Neural cell (in vitro differentiated cells): Measurements from ENCODE around the gene GSK3A. TPM values are rescaled to one million over a fixed set of nuclear protein-coding genes. Genes with fewer than 3 reads are reported as not detected.

ENCODE experiments used
- H2AFZ ChIP-seq: fragments of 200-600, 300-800 bp; sonication (generic), shearing (Covaris generic); 2 replicates; pipeline ENCODE4 v1.6.0; 2014; ENCODE audit warnings: low read depth, mild to moderate bottlenecking, antibody characterized with exemption, low read length, moderate library complexity
- H3F3A ChIP-seq: fragments of 200-600 bp; shearing (Covaris generic); 2 replicates; pipeline ENCODE4 v1.6.1; 2016; ENCODE audit warnings: mild to moderate bottlenecking, moderate library complexity, mixed read lengths, antibody characterized with exemption, low read length; ENCODE audit not compliant: insufficient read depth, poor library complexity, severe bottlenecking
- H3K27ac ChIP-seq: fragments of 200-600, 300-800 bp; sonication (generic), shearing (Covaris generic); 2 replicates; pipeline ENCODE4 v1.5.1; 2014; ENCODE audit warnings: mild to moderate bottlenecking, low read length, moderate library complexity
- H3K27me3 ChIP-seq: fragments of 300-800, 200-600 bp; sonication (generic), shearing (Covaris generic); 2 replicates; pipeline ENCODE4 v1.6.0; 2014; ENCODE audit warnings: mild to moderate bottlenecking, low read depth, low read length, moderate library complexity; ENCODE audit not compliant: insufficient read depth
- H3K36me3 ChIP-seq: fragments of 300-800, 200-600 bp; sonication (generic), shearing (Covaris generic); 2 replicates; pipeline ENCODE4 v1.5.1; 2014; ENCODE audit warnings: mild to moderate bottlenecking, antibody characterized with exemption, low read length, moderate library complexity; ENCODE audit not compliant: insufficient read depth
- H3K4me2 ChIP-seq: fragments of 300-800, 200-600 bp; sonication (generic), shearing (Covaris generic); 2 replicates; pipeline ENCODE4 v1.6.0; 2014; ENCODE audit warnings: mild to moderate bottlenecking, low read length
- H3K4me3 ChIP-seq: fragments of 300-800, 200-600 bp; sonication (generic), shearing (Covaris generic); 2 replicates; pipeline ENCODE4 v1.5.1; 2014; ENCODE audit warnings: mild to moderate bottlenecking, low read length, moderate library complexity
- H3K79me2 ChIP-seq: fragments of 200-600 bp; shearing (Covaris generic); replicated peaks from 2 replicates; pipeline ENCODE4 v1.6.0; 2014; ENCODE audit warnings: mild to moderate bottlenecking, low read length, moderate library complexity; ENCODE audit not compliant: insufficient read depth
- H3K9ac ChIP-seq: fragments of 300-800, 200-600 bp; sonication (generic), shearing (Covaris generic); 2 replicates; pipeline ENCODE4 v1.6.1; 2016; ENCODE audit warnings: mild to moderate bottlenecking, low read length, mixed read lengths
- H3K9me2 ChIP-seq: fragments of 200-600 bp; shearing (Covaris generic); 2 replicates; pipeline ENCODE4 v1.6.1; 2016; ENCODE audit warnings: mild to moderate bottlenecking, low read length, mixed read lengths; ENCODE audit not compliant: insufficient read depth
- H3K9me3 ChIP-seq: fragments of 200-600, 300-800 bp; sonication (generic), shearing (Covaris generic); 2 replicates; pipeline ENCODE4 v1.6.1; 2016; ENCODE audit warnings: mild to moderate bottlenecking, mixed run types, low read length, moderate library complexity, mixed read lengths
- H4K20me1 ChIP-seq: fragments of 200-600 bp; shearing (Covaris generic); 2 replicates; pipeline ENCODE4 v1.6.1; 2016; ENCODE audit warnings: mild to moderate bottlenecking, mixed run types; ENCODE audit not compliant: insufficient read depth
- EP300 ChIP-seq: fragments of 450-650 bp; conservative IDR thresholded peaks from 2 replicates; pipeline ENCODE4 v1.6.1; 2014; ENCODE audit warnings: antibody characterized with exemption, mild to moderate bottlenecking, moderate library complexity; ENCODE audit not compliant: poor library complexity, severe bottlenecking
- EZH2 ChIP-seq: fragments of 200-600, 300-800 bp; shearing (Covaris generic), sonication (generic); IDR thresholded peaks from 2 replicates; pipeline ENCODE4 v1.6.1; 2014; ENCODE audit warnings: antibody characterized with exemption, low read length, borderline replicate concordance, mild to moderate bottlenecking; ENCODE audit not compliant: insufficient read depth, poor library complexity, severe bottlenecking
- MXI1 ChIP-seq: fragments of 450-650 bp; conservative IDR thresholded peaks from 2 replicates; pipeline ENCODE4 v1.6.1; 2014; ENCODE audit warnings: antibody characterized with exemption, mild to moderate bottlenecking; ENCODE audit not compliant: poor library complexity, severe bottlenecking
- POLR2AphosphoS5 ChIP-seq: IDR thresholded peaks from 2 replicates; pipeline ENCODE4 v1.6.1; 2012
- RAD21 ChIP-seq: fragments of 450-650 bp; conservative IDR thresholded peaks from 2 replicates; pipeline ENCODE4 v1.6.1; 2014; ENCODE audit warnings: antibody characterized with exemption, mild to moderate bottlenecking, moderate library complexity
- SMC3 ChIP-seq: fragments of 450-650 bp; conservative IDR thresholded peaks from 2 replicates; pipeline ENCODE4 v1.6.1; 2014; ENCODE audit warnings: antibody characterized with exemption, mild to moderate bottlenecking, moderate library complexity; ENCODE audit not compliant: poor library complexity
- TAF1 ChIP-seq: IDR thresholded peaks from 2 replicates; pipeline ENCODE4 v1.6.1; 2012; ENCODE audit warnings: low read depth
- polyA plus RNA-seq: library from polyadenylated mRNA; depleted of rRNA; stranded (reverse); fragments of >200 nt; gene quantifications from 2 replicates; pipeline ENCODE4 v1.2.3, GENCODE V29; 2014
- TF ChIP-seq, protein P1 (sequence below): fragments of 450-650 bp; IDR thresholded peaks from 2 replicates; pipeline ENCODE4 v1.5.1; 2014; ENCODE audit warnings: antibody characterized with exemption, mild to moderate bottlenecking, moderate library complexity; ENCODE audit not compliant: poor library complexity, severe bottlenecking
- TF ChIP-seq, protein P2 (sequence below): IDR thresholded peaks from 2 replicates; pipeline ENCODE4 v1.6.1; 2012; ENCODE audit warnings: borderline replicate concordance

Gene GSK3A
- polyA plus RNA-seq, 1 donor from 2014 or later: 25.2 TPM

DNA sequence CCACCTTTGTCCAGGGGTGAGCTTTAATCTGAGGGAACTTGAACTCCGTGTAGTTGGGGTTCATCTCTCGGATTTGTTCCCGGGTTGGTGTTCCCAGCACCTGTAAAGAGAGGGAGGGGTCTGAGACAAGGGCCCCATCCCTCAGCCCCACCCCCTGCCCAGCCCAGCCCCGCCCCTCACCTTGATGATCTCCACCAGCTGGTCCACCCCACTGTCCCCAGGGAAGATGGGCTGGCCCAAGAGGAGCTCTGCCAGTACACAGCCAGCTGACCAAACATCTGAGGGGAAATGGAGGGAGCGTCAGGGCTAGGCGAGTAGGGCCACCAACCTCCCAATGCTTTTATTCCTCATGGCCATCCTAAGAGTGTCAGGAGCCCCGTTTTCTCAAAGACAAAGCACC is 9.3 kb downstream of the GSK3A start:
- Histone ChIP-seq H3K9ac (no peak overlapping the region), H4K20me1 (no peaks in the 10 kb centered on the region), H3K9me3 (no peaks in the 10 kb centered on the region), H3F3A (no peaks in the 10 kb centered on the region), H3K27ac (no peak overlapping the region), H3K36me3 (peaks cover 10% of the 10 kb centered on the region), H3K9me2 (no peaks in the 10 kb centered on the region), H2AFZ (no peak overlapping the region), H3K27me3 (no peaks in the 10 kb centered on the region), H3K79me2 (no peaks in the 10 kb centered on the region), H3K4me3 (no peak overlapping the region), H3K4me2 (no peak overlapping the region)
- no peak for TF ChIP-seq POLR2AphosphoS5

DNA sequence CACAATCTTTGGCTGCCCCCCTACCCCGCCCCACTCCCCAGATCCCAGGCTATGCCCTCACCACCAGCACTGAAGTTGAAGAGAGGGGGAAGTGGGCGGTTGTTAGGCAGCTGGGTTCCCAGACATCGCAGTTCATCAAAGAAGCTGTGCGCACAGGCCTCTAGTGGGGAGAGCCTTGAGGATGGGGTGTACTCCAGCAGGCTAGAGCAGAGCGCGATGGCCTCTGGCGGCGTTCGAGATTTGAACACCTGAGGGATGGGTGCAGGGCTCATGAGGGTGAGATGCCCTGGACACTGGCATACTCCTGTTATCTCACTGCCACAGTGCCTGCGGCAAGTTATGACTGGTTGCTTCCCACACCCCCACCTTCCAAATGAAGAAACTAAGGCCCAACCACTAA is 10.0 kb downstream of the GSK3A start:
- Histone ChIP-seq H3K27ac (no peak overlapping the region), H3K9me3 (no peaks in the 10 kb centered on the region), H2AFZ (no peak overlapping the region), H4K20me1 (no peaks in the 10 kb centered on the region), H3K9ac (no peak overlapping the region), H3F3A (no peaks in the 10 kb centered on the region), H3K79me2 (no peaks in the 10 kb centered on the region), H3K27me3 (no peaks in the 10 kb centered on the region), H3K36me3 (peaks cover 10% of the 10 kb centered on the region), H3K4me2 (no peak overlapping the region), H3K9me2 (no peaks in the 10 kb centered on the region), H3K4me3 (no peak overlapping the region)
- TF ChIP-seq MXI1 (no peak), RAD21 (no peak), POLR2AphosphoS5 (no peak), EP300 (no peak), SMC3 (no peak), TAF1 (no peak), EZH2 (no peak)
- TF ChIP-seq, protein P1, sequence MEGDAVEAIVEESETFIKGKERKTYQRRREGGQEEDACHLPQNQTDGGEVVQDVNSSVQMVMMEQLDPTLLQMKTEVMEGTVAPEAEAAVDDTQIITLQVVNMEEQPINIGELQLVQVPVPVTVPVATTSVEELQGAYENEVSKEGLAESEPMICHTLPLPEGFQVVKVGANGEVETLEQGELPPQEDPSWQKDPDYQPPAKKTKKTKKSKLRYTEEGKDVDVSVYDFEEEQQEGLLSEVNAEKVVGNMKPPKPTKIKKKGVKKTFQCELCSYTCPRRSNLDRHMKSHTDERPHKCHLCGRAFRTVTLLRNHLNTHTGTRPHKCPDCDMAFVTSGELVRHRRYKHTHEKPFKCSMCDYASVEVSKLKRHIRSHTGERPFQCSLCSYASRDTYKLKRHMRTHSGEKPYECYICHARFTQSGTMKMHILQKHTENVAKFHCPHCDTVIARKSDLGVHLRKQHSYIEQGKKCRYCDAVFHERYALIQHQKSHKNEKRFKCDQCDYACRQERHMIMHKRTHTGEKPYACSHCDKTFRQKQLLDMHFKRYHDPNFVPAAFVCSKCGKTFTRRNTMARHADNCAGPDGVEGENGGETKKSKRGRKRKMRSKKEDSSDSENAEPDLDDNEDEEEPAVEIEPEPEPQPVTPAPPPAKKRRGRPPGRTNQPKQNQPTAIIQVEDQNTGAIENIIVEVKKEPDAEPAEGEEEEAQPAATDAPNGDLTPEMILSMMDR: no peak

DNA sequence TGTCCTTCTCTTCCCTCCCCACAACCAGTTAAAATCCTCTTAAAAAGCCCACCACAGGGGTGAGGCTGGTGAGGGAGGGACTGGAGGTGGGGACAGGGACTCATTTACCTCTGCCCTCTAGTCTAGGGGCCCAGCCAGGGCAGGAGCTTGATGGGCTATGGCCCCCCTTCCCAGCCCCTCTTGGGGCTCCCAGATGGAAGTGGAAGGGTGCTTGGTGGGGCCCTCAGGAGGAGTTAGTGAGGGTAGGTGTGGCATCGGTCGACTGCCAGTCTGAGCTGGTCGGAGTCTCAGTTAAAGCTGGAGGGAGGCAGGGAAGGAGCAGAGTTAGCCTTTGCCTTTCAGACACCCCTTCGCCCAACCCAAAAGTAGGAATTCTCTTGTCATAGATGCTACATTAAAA is 11.8 kb downstream of the GSK3A start:
- no peaks in the 10 kb centered on the region for H3K79me2 ChIP-seq
- no peaks in the 10 kb centered on the region for H3K9me3 ChIP-seq
- no peaks in the 10 kb centered on the region for H3K27me3 ChIP-seq
- no peak overlapping the region for H3K4me2 ChIP-seq
- no peak for TF ChIP-seq EZH2
- TF ChIP-seq, protein P2, sequence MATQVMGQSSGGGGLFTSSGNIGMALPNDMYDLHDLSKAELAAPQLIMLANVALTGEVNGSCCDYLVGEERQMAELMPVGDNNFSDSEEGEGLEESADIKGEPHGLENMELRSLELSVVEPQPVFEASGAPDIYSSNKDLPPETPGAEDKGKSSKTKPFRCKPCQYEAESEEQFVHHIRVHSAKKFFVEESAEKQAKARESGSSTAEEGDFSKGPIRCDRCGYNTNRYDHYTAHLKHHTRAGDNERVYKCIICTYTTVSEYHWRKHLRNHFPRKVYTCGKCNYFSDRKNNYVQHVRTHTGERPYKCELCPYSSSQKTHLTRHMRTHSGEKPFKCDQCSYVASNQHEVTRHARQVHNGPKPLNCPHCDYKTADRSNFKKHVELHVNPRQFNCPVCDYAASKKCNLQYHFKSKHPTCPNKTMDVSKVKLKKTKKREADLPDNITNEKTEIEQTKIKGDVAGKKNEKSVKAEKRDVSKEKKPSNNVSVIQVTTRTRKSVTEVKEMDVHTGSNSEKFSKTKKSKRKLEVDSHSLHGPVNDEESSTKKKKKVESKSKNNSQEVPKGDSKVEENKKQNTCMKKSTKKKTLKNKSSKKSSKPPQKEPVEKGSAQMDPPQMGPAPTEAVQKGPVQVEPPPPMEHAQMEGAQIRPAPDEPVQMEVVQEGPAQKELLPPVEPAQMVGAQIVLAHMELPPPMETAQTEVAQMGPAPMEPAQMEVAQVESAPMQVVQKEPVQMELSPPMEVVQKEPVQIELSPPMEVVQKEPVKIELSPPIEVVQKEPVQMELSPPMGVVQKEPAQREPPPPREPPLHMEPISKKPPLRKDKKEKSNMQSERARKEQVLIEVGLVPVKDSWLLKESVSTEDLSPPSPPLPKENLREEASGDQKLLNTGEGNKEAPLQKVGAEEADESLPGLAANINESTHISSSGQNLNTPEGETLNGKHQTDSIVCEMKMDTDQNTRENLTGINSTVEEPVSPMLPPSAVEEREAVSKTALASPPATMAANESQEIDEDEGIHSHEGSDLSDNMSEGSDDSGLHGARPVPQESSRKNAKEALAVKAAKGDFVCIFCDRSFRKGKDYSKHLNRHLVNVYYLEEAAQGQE: no peak
- TF ChIP-seq RAD21: no peak
- TF ChIP-seq, protein P1: no peak
- TF ChIP-seq TAF1: no peak
- no peak for TF ChIP-seq POLR2AphosphoS5
- no peak for TF ChIP-seq EP300
- no peak for TF ChIP-seq MXI1
- no peak for TF ChIP-seq SMC3
- no peaks in the 10 kb centered on the region for H4K20me1 ChIP-seq
- no peaks in the 10 kb centered on the region for H3F3A ChIP-seq
- H3K4me3 ChIP-seq: no peak overlapping the region
- H3K9me2 ChIP-seq: no peaks in the 10 kb centered on the region
- H3K9ac ChIP-seq: no peak overlapping the region
- H2AFZ ChIP-seq: no peak overlapping the region
- H3K36me3 ChIP-seq: no peaks in the 10 kb centered on the region
- no peak overlapping the region for H3K27ac ChIP-seq
